Aorta (tissue), 5 donors: ENCODE measurements around the gene GET4. TPM values are rescaled to one million over a fixed set of nuclear protein-coding genes. Genes with fewer than 3 reads are reported as not detected.
A peak's percentile ranks its signal among the peaks of the same experiment; 100 is the strongest.

Experiments used
- ATAC-seq: fragments of 200-7000 bp; cut with Tn5 transposase; one replicate; pipeline ENCODE4 v1.9.1; 2022; ENCODE audit warnings: moderate library complexity; ENCODE audit not compliant: low FRiP score
- DNase-seq, 2 donors: peaks; one replicate each; pipeline ENCODE4 v3.0.0-alpha.2; 2020
- H3K27ac ChIP-seq, 2 donors: one replicate each; pipeline ENCODE4 v1.5.1; 2013; ENCODE audit warnings: low read length in 2 of 2, mild to moderate bottlenecking in 2 of 2, moderate library complexity in 2 of 2, control low read depth in 1 of 2, inconsistent platforms in 1 of 2, low read depth in 1 of 2
- H3K27me3 ChIP-seq, 2 donors: one replicate each; pipeline ENCODE4 v1.6.1; 2013; ENCODE audit warnings: control low read depth in 1 of 2, low read length in 1 of 2, mild to moderate bottlenecking in 1 of 2, moderate library complexity in 1 of 2; ENCODE audit not compliant: insufficient read depth in 2 of 2, control insufficient read depth in 1 of 2
- H3K36me3 ChIP-seq, 2 donors: one replicate each; pipeline ENCODE4 v1.6.1; 2013; ENCODE audit warnings: control low read depth in 1 of 2, low read length in 1 of 2, mild to moderate bottlenecking in 1 of 2; ENCODE audit not compliant: insufficient read depth in 2 of 2, control insufficient read depth in 1 of 2
- H3K4me1 ChIP-seq, 2 donors: one replicate each; pipeline ENCODE4 v1.6.1; 2013; ENCODE audit warnings: low read length in 2 of 2, control low read depth in 1 of 2, mild to moderate bottlenecking in 1 of 2, moderate library complexity in 1 of 2; ENCODE audit not compliant: insufficient read depth in 2 of 2, control insufficient read depth in 1 of 2
- H3K4me3 ChIP-seq, 2 donors: one replicate each; pipeline ENCODE4 v1.5.1; 2013; ENCODE audit warnings: low read length in 2 of 2, control low read depth in 1 of 2, mild to moderate bottlenecking in 1 of 2
- H3K9me3 ChIP-seq: one replicate; pipeline ENCODE4 v1.6.1; 2013; ENCODE audit warnings: mild to moderate bottlenecking, low read length; ENCODE audit not compliant: control insufficient read depth
- WGBS, 2 donors: extraction: QIAGEN DNeasy Blood & Tissue Kit; methylation state at CpG; one replicate each; pipeline ENCODE4 v1.1.7; 2013; 5-methylcytosine and 5-hydroxymethylcytosine counted together
- intact Hi-C, 2 donors: fragments of 100-400 bp; cut with DNase I; formaldehyde crosslinking; loops; one replicate each; pipeline versions ENCODE4 v1.14.2 to v1.15.0; 2022
- polyA plus RNA-seq, 2 donors: library from polyadenylated mRNA; stranded (reverse); fragments of 200-250 nt; gene quantifications; one replicate each; pipeline ENCODE4 v1.2.3, GENCODE V29; 2013
- total RNA-seq, 2 donors: library from RNA; stranded (reverse); fragmentation: NEBNext Ultra II Directional; extraction: Animal tissue kit (Norgen Biotek cat#: 25700); gene quantifications; one replicate each; pipeline ENCODE4 v1.2.1, GENCODE V29; 2021
- donor health status: healthy with polysubstance abuse.
- donor health status: Bipolar disorder and iron deficiency.
- donor health status: DM: no; HTN: no; CAD: no.
- donor health status: DM: no; HTN: no; CAD: no.
- donor health status: DM: yes; HTN: yes; CAD: no.

Gene GET4
- total and polyA plus RNA-seq, 4 donors, result 16.5 to 58.3 (median 21.3) TPM

DNA sequence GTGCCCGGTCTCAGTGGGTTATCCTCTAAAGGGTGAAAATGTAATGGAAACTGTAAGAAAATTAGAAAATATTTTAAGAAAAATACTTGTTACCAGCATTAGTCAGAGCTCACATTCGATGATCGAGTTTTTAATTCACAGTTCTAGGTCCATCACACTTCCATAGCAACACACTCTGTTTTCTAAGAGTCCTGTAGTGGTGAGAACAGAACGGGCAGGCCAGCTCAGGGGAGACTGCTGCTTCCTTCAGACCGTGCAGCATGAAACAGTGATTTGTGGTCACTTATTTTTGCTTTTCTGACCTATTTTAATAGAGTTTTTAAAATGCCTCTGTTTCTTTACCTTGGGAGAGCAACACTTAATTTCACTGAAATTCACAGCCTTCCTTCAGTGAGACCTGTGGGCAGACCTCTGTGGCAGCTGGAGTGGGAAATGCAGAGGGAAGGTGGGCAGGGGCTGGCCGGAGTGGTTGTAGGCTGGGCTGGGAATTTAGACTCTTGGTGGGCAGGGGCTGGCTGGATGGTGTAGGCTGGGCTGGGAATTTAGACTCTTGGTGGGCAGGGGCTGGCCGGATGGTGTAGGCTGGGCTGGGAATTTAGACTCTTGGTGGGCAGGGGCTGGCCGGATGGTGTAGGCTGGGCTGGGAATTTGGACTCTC, 42.6 kb upstream of the GET4 start:
- ATAC-seq (no peak), DNase-seq (no peak)
- Histone ChIP-seq H3K27ac (peak overlapping the region; percentile 45 to 99), H3K27me3 (no peaks in the 10 kb centered on the region), H3K36me3 (no peaks in the 10 kb centered on the region), H3K4me1 (peaks cover under 1 to 4% of the 10 kb centered on the region in 2 donors), H3K4me3 (no peak overlapping the region), H3K9me3 (no peaks in the 10 kb centered on the region)
- WGBS, 2 donors, result 20 to 22% methylated on average over 8 of the region's 8 CpGs
- intact Hi-C loops, result loop anchor here in 1 of 2 donors (5.0 kb wide), 1 partner anchor 34 kb away; no protein-coding TSS in a partner anchor

DNA sequence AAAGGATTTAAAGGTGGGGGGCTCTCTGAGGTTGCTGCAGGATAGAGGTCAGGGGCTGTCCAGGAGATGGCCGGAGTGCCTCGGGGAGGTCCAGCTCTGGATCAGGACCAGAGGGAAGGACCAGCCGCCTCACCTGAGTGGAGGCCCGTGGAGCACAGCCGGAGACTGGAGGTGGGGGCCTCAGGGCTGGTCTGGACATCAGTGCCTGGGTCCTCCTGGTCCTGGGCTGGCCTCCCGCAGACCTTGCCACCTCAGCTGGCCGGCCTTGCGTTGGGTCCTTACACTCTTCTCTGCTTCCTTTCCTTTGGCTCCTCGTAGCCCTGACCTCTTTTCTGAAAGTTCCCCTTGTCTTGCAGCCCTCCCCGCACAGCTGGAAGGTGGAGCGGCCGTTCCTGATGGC, 42.1 kb upstream of the GET4 start:
- Histone ChIP-seq H3K4me1 (peaks cover 0 to 4% of the 10 kb centered on the region in 2 donors), H3K27me3 (no peaks in the 10 kb centered on the region), H3K4me3 (no peak overlapping the region), H3K9me3 (no peaks in the 10 kb centered on the region), H3K27ac (peak overlapping the region; percentile 45 to 95), H3K36me3 (no peaks in the 10 kb centered on the region)
- intact Hi-C loops, result loop anchor here in 1 of 2 donors (5.0 kb wide), 1 partner anchor 33 kb away; no protein-coding TSS in a partner anchor
- DNase-seq, result no peak
- no peak for ATAC-seq
- 74% methylated on average over 12 of the region's 12 CpGs for WGBS, 2 donors

GRCh38 chr7:835021-835420, 41.3 kb upstream of the GET4 start:
- H3K27me3 ChIP-seq, result no peaks in the 10 kb centered on the region
- no peak overlapping the region for H3K27ac ChIP-seq
- no peaks in the 10 kb centered on the region for H3K9me3 ChIP-seq
- WGBS, 2 donors, result 92 to 93% methylated on average over 12 of the region's 12 CpGs
- no peak overlapping the region for H3K4me3 ChIP-seq
- DNase-seq, result no peak
- intact Hi-C loops, result loop anchor here (5.0 kb wide), 1 partner anchor 48 kb away; no protein-coding TSS in a partner anchor
- peaks cover 0 to 4% of the 10 kb centered on the region in 2 donors for H3K4me1 ChIP-seq
- no peak for ATAC-seq
- no peaks in the 10 kb centered on the region for H3K36me3 ChIP-seq

GRCh38 chr7:835485-836401, 40.6 kb upstream of the GET4 start:
- Histone ChIP-seq H3K27ac (peak overlapping the region; percentile 15 to 68), H3K36me3 (peaks cover 0 to 3% of the 10 kb centered on the region in 2 donors), H3K27me3 (no peaks in the 10 kb centered on the region), H3K9me3 (no peaks in the 10 kb centered on the region), H3K4me1 (peaks cover 0 to 2% of the 10 kb centered on the region in 2 donors), H3K4me3 (no peak overlapping the region)
- 65 to 68% methylated on average over 27 of the region's 27 CpGs for WGBS, 2 donors
- intact Hi-C loops, result loop anchor here (2.0 to 5.0 kb wide), 2 partner anchors 39 to 48 kb away; no protein-coding TSS in a partner anchor
- ATAC-seq (no peak), DNase-seq (no peak)

- DNase-seq (no peak), ATAC-seq (no peak)
- Histone ChIP-seq H3K27me3 (no peaks in the 10 kb centered on the region), H3K9me3 (no peaks in the 10 kb centered on the region), H3K36me3 (peaks cover 0 to 3% of the 10 kb centered on the region in 2 donors), H3K4me3 (no peak overlapping the region), H3K27ac (peak overlapping the region in 1 of 2 donors; percentile 76), H3K4me1 (no peaks in the 10 kb centered on the region)
- WGBS, 2 donors, result 27% methylated on average over 5 of the region's 5 CpGs
- intact Hi-C loops, result loop anchor here (2.0 to 5.0 kb wide), 2 partner anchors 38 to 49 kb away; no protein-coding TSS in a partner anchor
Measured at GRCh38 chr7:836429-836828, 39.9 kb upstream of the GET4 start.

DNA sequence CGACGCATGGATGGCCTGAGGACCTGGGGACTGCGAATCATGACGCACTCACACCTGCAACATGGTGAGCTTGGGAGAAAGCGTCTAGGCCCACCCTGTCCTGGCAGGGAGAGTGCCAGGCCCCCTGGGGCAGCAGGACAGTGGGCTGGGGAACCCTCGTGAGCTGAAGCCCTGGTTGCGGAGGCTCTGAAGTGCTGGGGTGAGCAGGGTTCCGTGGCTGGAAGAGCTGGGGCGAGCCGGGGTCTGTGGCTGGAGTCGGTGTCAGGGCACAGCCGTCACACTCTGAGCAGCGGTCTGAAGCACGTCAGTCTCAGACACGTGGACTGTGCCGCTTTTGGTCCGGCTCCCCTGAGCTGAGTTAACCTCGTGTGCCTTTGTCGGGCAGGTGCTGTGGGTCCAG, 39.4 kb upstream of the GET4 start:
- Histone ChIP-seq H3K4me1 (no peaks in the 10 kb centered on the region), H3K27me3 (no peaks in the 10 kb centered on the region), H3K4me3 (no peak overlapping the region), H3K27ac (peak overlapping the region in 1 of 2 donors; percentile 76), H3K36me3 (peaks cover 0 to 3% of the 10 kb centered on the region in 2 donors), H3K9me3 (no peaks in the 10 kb centered on the region)
- ATAC-seq, result no peak
- DNase-seq, result no peak
- intact Hi-C loops, result loop anchor here (2.0 to 5.0 kb wide), 2 partner anchors 38 to 50 kb away; no protein-coding TSS in a partner anchor
- WGBS, 2 donors, result 71 to 81% methylated on average over 19 of the region's 19 CpGs

GRCh38 chr7:840001-840600, 36.3 kb upstream of the GET4 start:
- Histone ChIP-seq H3K27ac (no peak overlapping the region), H3K9me3 (no peaks in the 10 kb centered on the region), H3K27me3 (no peaks in the 10 kb centered on the region), H3K36me3 (peaks cover 0 to 6% of the 10 kb centered on the region in 2 donors), H3K4me1 (no peaks in the 10 kb centered on the region), H3K4me3 (no peak overlapping the region)
- DNase-seq (no peak), ATAC-seq (no peak)
- intact Hi-C loops, result no loop called here
- WGBS, 2 donors, result 89 to 90% methylated on average over 24 of the region's 24 CpGs

GRCh38 chr7:841943-842342, 34.4 kb upstream of the GET4 start:
- intact Hi-C loops, result no loop called here
- H3K27ac ChIP-seq, result peak overlapping the region; percentile 2 to 70
- no peaks in the 10 kb centered on the region for H3K27me3 ChIP-seq
- no peak for ATAC-seq
- peaks cover 0 to 7% of the 10 kb centered on the region in 2 donors for H3K36me3 ChIP-seq
- H3K9me3 ChIP-seq, result no peaks in the 10 kb centered on the region
- no peak for DNase-seq
- no peak overlapping the region for H3K4me3 ChIP-seq
- H3K4me1 ChIP-seq, result no peaks in the 10 kb centered on the region
- WGBS, 2 donors, result 33 to 39% methylated on average over 16 of the region's 16 CpGs
